ENCODE measurements around the gene LMTK2.

Gene LMTK2

DNA sequence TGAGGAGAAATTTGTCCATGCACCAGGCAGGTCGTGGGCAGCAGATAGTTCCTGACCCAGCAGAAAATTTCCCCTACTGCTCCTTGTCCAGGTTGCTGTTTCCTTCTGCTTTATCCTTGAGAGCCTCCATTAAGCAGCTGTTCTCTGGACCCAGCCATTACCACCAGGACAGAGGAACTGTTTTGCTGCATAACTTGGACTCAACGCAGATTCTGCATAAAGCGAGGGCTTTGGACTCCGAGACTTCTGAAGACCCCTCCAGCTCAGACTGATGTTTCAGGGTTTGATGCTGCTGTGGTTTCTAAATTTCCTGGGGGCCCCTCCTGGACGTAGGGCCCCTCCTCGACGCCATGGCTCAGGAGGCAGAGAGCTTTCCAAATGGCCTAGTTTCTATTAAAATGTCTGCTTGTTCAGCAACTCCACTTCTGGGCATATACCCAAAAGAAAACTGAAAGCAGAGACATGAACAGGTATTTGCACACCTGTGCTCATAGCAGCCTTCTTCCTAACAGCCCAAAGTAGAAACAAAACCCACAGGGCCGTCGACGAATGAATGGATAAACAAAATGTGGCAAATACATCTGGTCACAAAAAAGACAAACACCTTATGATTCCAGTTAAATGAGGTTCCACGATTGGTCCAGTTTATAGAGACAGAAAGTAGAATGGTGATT, 28.3 kb upstream of the LMTK2 start:
- Histone ChIP-seq H3K9me3 (ENCODE audit: insufficient read depth, low read length, severe bottlenecking) (no peaks in the 10 kb centered on the region), H2AFZ (ENCODE audit: low read depth, low read length) (no peak overlapping the region), H3K36me3 (ENCODE audit: insufficient read depth, low read length) (no peaks in the 10 kb centered on the region), H3K27ac (ENCODE audit: low read length) (no peak overlapping the region), H3K27me3 (ENCODE audit: insufficient read depth, low read length, poor library complexity) (no peaks in the 10 kb centered on the region), H3K9ac (ENCODE audit: low read depth, low read length) (no peak overlapping the region), H3K4me2 (ENCODE audit: insufficient read depth, low read length) (no peak overlapping the region), H4K20me1 (ENCODE audit: insufficient read depth, low read length) (no peaks in the 10 kb centered on the region), H3K79me2 (ENCODE audit: insufficient read depth, low read length) (no peaks in the 10 kb centered on the region), H3K4me3 (ENCODE audit: low read depth in 1 of 2, low read length in 2 of 2) (no peak overlapping the region), H3K4me1 (ENCODE audit: insufficient read depth, low read length) (no peaks in the 10 kb centered on the region)
- no peak for ATAC-seq (ENCODE audit: insufficient read depth, low read depth)
- TF ChIP-seq, protein P1, sequence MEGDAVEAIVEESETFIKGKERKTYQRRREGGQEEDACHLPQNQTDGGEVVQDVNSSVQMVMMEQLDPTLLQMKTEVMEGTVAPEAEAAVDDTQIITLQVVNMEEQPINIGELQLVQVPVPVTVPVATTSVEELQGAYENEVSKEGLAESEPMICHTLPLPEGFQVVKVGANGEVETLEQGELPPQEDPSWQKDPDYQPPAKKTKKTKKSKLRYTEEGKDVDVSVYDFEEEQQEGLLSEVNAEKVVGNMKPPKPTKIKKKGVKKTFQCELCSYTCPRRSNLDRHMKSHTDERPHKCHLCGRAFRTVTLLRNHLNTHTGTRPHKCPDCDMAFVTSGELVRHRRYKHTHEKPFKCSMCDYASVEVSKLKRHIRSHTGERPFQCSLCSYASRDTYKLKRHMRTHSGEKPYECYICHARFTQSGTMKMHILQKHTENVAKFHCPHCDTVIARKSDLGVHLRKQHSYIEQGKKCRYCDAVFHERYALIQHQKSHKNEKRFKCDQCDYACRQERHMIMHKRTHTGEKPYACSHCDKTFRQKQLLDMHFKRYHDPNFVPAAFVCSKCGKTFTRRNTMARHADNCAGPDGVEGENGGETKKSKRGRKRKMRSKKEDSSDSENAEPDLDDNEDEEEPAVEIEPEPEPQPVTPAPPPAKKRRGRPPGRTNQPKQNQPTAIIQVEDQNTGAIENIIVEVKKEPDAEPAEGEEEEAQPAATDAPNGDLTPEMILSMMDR (IDR thresholded peaks at IDR 0.05; ENCODE audit: borderline replicate concordance, extremely low read depth, low read length, poor library complexity, severe bottlenecking), result no peak
- TF ChIP-seq EZH2 (IDR thresholded peaks at IDR 0.05; ENCODE audit: borderline replicate concordance, low read depth, low read length, severe bottlenecking), result no peak
- DNase-seq, result no peak

DNA sequence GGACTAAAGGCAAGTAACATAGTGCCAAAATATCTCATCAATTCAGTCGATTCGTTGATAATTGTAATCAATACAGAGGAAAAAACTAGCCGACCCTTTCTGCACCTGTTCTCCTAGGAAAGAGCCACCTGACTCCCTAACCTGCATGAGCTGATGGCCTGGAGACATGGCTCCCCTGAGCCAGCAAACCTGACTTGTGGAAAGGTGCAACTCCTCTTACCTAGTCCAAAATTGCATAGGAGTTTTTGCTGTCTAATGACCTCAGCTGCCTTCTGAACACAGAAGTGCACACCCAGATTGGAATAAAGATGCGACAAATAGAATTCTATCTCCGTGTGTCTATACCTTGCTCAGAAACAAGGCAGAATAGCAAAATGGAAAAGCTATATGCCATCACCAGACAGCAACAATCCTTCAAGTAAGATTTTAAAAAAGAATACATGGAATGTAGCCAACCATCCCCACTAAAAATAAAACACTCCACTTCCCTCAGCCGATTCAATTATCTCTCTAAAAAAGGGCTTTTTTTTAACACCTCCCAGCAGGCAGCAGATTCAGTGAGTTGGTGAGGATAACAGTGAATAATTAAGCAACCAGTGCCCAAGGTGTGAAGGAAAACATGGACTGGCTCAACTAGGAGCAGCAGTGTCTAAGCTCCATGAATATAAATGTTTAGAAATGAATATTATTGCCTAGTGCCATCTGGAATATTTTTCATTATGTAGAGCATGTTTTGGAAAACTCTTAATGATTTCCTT, 26.6 kb upstream of the LMTK2 start:
- Histone ChIP-seq H3K27me3 (ENCODE audit: insufficient read depth, low read length, poor library complexity) (no peaks in the 10 kb centered on the region), H3K36me3 (ENCODE audit: insufficient read depth, low read length) (no peaks in the 10 kb centered on the region), H2AFZ (ENCODE audit: low read depth, low read length) (no peak overlapping the region), H3K4me3 (ENCODE audit: low read depth in 1 of 2, low read length in 2 of 2) (no peak overlapping the region), H3K9me3 (ENCODE audit: insufficient read depth, low read length, severe bottlenecking) (no peaks in the 10 kb centered on the region), H3K9ac (ENCODE audit: low read depth, low read length) (no peak overlapping the region), H3K4me2 (ENCODE audit: insufficient read depth, low read length) (no peak overlapping the region), H3K4me1 (ENCODE audit: insufficient read depth, low read length) (no peaks in the 10 kb centered on the region), H3K79me2 (ENCODE audit: insufficient read depth, low read length) (no peaks in the 10 kb centered on the region), H3K27ac (ENCODE audit: low read length) (no peak overlapping the region), H4K20me1 (ENCODE audit: insufficient read depth, low read length) (no peaks in the 10 kb centered on the region)
- no peak for TF ChIP-seq EZH2 (IDR thresholded peaks at IDR 0.05; ENCODE audit: borderline replicate concordance, low read depth, low read length, severe bottlenecking)
- TF ChIP-seq, protein P1 (IDR thresholded peaks at IDR 0.05; ENCODE audit: borderline replicate concordance, extremely low read depth, low read length, poor library complexity, severe bottlenecking), result no peak
- no peak for ATAC-seq (ENCODE audit: insufficient read depth, low read depth)
- DNase-seq, result no peak

DNA sequence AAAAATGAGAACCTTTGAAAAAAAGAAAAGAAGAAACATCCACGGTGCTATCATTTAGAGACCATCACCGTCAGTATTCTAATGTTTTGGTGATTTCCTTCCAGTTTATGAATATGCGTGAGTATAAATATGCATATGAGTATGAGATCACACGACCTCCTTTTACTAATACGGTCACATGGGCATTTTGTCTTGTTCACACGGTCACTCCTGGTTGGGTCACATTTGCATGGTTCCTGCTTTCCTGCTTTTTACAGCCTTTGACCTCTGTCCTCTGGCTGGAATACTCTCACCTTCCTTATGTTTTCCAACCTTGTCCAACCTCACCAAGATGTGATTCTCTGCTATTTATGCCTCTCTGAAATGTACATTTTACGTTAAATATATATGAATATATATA, 25.3 kb upstream of the LMTK2 start:
- Histone ChIP-seq H3K36me3 (ENCODE audit: insufficient read depth, low read length) (no peaks in the 10 kb centered on the region), H3K4me3 (ENCODE audit: low read depth in 1 of 2, low read length in 2 of 2) (no peak overlapping the region), H3K9ac (ENCODE audit: low read depth, low read length) (no peak overlapping the region), H3K27me3 (ENCODE audit: insufficient read depth, low read length, poor library complexity) (no peaks in the 10 kb centered on the region), H4K20me1 (ENCODE audit: insufficient read depth, low read length) (no peaks in the 10 kb centered on the region), H2AFZ (ENCODE audit: low read depth, low read length) (no peak overlapping the region), H3K9me3 (ENCODE audit: insufficient read depth, low read length, severe bottlenecking) (no peaks in the 10 kb centered on the region), H3K4me1 (ENCODE audit: insufficient read depth, low read length) (no peaks in the 10 kb centered on the region), H3K79me2 (ENCODE audit: insufficient read depth, low read length) (no peaks in the 10 kb centered on the region), H3K4me2 (ENCODE audit: insufficient read depth, low read length) (no peak overlapping the region), H3K27ac (ENCODE audit: low read length) (no peak overlapping the region)
- ATAC-seq (ENCODE audit: insufficient read depth, low read depth) (no peak), DNase-seq (no peak)
- TF ChIP-seq, protein P1 (IDR thresholded peaks at IDR 0.05; ENCODE audit: borderline replicate concordance, extremely low read depth, low read length, poor library complexity, severe bottlenecking), result no peak
- TF ChIP-seq EZH2 (IDR thresholded peaks at IDR 0.05; ENCODE audit: borderline replicate concordance, low read depth, low read length, severe bottlenecking), result no peak
